Stimulated activated CD4-positive, alpha-beta T cell treated with anti-CD3 and anti-CD28 coated beads, Interleukin-4, amount 100 ng/mL, for 48 hours (primary cell): ENCODE measurements around the gene CTTNBP2.

ENCODE experiments used
- DNase-seq, 2 donors: peaks; one replicate each; pipeline ENCODE4 v3.0.0-alpha.2; 2020; ENCODE audit warnings: low read depth in 2 of 2

Gene CTTNBP2

DNA sequence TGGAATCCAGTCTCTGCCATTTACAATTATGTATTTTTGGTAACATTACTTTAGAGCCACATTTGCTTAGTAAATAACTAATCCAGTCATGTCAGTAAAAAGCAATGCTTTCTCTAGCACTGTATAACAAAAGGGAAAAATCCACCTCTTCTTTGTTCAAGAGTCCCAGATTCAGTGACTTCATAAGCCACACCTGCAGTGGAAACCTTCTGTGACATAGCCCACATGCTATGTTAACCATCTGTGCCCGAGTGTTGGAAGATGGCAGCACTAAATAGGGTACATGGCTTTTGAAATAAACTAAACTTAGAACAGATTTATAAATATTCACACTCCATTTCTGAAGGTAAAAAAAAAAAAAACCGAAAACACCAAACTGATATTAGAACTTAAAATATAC is 83.0 kb downstream of the CTTNBP2 start:
- no peak for DNase-seq

DNA sequence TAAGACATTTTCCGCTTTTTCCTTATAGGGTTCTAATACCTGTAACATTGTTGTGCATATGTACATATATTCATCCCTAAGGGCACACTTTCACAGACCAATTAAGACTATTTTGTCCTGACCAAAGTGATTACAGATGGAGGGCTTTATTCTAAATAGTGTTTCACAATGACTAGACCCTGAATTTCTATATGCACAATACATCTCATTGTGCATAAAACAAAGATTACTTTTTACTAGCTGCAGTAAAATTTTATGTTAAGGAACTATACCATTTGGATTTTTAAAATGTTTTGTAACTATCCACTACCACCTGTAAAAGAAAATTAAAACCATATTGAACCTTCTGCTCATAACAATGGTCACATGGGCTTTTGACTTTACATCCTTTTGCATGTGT is 87.8 kb downstream of the CTTNBP2 start:
- no peak for DNase-seq

DNA sequence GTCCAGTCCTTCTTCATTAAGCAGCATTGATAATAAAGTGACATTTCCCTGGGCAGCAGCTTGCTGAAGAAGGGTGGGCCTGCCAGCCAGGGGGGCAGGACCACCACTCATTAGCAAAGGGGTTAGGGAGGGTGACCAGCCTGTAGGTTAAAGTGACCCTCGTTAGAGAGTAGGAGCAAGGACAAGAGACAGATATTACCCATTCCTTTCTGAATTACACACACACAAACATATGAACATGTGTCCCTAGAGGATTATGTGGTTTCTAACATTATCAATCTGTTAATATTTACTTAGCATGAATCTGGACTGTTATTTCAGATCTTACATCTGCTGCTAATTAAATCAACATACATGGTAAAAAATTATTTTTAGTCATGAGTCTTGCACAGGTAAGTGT is 88.9 kb downstream of the CTTNBP2 start:
- no peak for DNase-seq

DNA sequence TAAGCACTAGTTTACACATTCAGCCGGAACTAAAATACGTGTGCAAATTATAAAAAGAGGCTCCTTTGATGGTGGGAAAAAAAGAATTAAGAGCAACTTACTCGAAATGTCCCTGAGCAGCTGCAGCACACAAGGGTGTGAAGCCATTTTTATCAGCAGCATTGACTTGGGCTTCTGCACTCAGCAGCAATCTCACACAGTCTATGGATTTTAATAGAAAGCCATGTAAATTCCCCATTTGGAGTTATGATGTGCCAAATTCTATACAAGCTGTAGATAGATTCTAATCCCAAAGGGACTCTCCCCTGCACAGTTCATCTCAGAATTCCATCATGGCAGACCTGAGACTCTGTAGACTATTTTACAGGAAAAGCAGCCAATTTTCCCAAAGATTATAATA is 90.5 kb downstream of the CTTNBP2 start:
- DNase-seq = no peak

DNA sequence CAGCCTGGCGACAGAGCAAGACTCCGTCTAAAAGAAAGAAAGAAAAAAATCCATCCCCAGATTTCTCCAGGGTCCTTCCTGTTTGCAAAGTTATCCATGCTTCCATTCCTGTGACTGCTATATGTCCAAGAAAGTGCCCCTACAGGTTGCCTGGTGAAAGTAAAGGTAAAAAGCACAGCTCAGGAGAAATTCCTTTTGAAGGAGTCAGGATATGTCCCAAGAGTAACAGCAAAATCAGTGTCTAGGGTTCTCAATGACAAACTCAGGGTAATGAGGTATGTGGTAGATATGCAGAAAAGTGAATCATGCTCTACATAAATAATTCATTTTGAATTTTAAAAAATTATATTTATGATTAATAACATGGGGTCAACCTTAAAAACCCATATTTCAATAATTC is 91.5 kb downstream of the CTTNBP2 start:
- DNase-seq = no peak

DNA sequence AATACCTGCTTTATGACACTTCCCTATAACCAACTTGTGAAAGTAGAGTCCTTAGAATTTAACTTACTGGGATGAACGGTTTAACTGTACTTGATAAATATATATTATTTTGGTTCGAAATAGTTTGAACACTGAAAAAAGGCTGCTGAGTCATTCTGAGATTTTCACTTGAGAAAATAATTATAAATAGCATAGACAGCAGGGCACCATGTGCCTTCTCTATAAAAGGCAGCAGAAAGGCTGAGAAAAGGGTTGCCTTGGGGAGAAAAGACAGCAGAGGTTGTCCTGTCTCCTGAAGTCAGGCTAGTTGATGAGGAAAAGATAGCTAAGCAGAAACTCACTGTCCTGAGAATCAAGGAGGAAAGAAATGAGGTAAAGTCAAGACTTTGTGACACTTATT is 92.4 kb downstream of the CTTNBP2 start:
- no peak for DNase-seq

DNA sequence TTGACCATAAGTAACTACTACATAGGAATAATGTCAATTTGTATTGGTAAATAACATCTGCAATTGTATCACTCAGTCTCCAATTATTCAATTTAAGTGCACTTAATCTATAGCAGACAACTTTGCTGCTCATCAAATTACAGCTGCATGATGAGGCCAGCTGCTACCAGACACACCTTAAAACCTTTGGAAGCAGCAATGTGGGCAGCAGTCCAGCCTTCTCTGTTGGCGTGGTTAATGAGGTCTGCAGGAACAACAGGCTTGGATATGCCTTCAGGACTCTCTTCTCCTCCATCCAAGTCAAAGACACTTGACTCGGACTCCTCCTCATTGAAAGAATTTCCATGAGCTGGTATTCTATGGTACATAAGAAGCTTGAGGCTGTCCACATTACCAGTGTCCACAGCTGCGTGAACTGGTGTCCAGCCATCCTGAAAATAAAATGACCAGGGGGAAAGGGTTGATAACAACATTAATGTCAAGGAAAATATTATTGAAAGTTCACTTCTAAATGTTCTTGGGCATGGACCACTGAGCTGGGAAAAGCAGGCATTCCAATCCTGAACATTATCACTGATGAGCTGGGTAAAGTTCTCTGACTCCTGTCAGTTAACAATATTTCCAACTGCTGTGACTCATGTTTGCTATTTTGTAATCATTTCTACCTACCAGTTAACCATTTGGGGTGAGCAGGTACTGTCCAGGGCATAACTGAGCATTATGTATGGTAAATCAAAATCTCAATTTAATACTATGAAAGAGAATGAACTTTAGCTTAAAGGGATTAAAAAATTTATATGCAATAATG is 95.7 kb downstream of the CTTNBP2 start:
- DNase-seq = no peak

DNA sequence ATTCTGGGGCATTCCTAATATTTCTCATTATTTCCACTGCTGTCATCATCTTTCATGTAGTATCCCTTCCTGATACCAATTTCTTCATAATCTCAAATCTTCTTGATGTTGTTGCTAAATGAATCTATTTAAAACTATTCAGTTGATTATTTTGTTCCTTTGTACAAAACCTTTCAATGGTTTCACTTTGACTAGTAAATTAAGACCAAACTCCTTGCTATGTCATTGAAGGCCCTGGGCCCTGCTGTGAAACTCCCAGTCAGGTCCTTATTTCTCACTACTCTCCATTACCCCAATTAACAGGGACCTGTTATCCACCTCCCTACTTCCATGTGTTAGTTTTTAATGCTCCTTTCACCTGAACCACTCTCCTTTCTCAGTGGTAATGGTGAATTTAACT is 97.0 kb downstream of the CTTNBP2 start:
- no peak for DNase-seq

DNA sequence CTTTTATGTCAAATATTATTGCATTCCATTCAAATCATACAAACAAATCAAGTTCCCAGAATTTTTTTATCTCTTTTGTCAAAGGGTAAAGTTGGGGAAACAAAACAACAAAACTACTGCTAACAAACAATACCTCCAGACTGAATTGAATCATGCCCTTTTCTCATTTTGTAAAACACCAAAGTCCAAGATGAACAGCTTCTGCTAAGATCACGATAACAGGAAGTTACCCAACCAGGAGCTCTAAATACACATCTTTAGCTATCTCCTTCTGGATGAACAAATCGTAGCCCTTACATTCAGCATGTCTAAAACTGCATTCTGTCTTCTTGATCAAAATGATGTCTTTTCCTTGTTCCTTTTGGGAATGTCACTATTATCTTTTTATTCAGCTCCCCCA is 97.4 kb downstream of the CTTNBP2 start:
- no peak for DNase-seq

DNA sequence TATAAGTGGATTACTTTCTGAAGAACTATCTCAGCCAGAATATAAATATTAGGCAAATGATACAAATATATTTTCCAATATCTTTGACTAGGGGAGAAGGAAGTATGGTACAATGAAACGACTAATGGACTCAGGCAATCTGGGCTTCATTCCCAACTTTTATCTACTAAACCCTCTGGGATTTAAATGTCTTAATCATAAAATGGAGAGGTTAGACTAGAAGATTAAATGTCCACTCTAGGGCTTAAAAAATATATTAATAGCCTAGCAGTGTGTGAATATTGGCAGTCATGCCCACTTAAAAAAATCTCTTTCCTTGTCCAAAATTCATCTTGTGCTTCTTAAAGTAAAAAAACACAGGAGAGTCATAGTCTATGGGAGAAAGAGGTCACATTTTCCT is 98.3 kb downstream of the CTTNBP2 start:
- no peak for DNase-seq

DNA sequence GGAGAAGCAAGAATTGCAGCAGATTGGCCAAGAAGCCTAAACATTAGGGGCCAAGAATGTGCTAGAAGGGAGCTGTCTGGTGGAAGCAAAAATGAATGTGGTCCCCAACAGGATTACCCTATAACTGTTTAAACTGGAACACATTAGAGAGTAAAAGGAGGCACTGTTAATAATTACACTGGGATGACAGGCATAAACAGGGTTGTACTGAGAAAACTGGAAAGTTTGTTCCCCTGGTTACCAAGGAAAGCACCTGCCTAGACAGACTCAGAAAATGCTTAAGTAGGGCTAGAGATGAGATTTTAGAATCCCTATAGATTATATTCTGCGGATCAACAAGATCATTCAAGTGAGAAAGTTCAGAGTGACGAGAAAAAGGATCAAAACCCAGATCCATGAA is 100.8 kb downstream of the CTTNBP2 start:
- no peak for DNase-seq

DNA sequence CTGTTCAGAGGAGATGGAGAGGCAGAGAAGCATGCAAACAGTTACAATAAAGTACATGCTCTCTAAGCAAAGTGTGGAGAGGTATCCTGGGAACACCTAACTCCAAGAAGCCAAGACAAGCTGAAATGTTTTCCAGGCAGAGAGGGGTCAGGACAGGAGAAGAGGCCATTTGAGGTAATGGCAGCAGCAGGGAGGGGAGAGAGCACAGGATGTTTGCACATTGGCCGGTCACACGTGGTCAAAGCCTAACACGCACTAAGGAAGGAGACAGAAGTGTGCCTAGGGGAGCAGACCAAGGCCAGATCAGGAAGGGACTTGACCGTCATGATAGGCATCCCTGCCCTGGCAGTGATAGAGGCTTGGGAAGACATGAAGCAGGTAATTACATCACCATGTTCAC is 101.5 kb downstream of the CTTNBP2 start:
- DNase-seq = no peak

DNA sequence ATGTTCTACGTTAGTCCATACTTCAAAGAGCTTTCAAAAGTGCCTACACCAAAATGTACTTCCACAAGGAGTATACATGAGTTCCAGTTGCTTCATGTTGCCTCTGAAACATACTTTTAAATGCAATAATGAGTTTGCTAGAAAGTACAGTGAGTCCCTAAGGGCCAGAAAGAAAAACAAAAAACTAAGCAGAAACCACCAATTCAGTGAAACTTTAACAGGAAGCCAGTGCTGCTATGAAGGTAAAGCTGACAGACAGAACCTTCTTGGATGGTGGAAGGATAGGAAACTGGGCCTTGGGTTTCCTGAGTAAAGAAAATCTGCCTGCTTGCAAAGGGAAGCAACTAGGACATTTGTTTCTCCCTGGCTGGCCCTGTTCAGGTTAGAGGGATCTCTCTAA is 104.2 kb downstream of the CTTNBP2 start:
- no peak for DNase-seq

DNA sequence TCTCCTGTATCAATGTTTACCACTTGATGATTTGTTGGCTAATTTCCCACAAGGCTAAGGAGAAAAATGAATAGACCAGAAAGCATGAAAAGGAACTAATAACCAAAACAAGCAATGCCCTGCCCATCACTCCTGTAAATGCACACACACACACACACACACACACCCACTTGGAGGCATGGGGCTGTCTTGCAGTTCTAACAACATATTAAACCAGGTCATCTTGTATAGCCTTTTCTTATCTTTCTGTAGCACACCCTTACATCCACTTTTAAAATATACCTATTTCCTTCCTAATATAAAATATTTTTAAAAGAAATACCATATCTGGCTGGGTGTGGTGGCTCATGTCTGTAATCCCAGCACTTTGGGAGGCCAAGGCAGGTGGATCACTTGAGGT is 105.3 kb downstream of the CTTNBP2 start:
- no peak for DNase-seq

DNA sequence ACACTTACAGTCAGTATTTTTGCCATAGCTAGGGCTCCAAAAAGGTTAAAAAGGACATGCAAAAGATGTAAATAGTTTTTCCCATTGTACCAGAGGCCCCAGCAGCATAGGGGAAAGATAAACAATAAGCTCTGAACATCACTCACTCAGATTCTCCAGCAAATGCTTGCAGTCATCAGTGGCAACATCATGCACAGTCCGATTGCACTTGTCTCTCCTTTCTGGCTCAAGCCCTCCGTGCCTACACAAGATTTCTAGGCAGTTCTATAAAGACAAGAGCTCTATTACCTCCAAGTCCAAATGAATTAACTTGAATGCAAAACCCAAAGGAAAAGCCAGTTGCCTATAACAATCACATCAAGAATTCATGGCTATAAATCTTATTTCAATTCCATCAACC is 106.3 kb downstream of the CTTNBP2 start:
- DNase-seq = no peak

DNA sequence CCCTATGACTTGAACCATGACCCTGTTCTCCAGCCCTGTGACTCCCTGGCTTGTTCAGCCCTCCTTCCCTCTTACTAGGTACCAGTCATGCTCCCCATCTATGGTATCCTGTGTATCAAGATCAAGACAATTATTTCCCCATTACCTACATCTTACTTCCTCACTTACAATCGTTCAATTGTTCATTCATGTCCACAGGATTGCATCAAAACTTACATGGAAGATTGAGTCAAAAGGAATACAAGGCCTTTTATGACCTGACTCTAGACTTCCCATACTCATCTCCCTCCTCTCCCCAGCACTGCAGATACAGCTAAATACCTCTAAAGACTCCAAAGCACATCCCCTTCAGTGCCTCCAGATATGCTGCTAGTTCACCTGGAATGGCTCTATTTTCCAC is 109.2 kb downstream of the CTTNBP2 start:
- DNase-seq = no peak

DNA sequence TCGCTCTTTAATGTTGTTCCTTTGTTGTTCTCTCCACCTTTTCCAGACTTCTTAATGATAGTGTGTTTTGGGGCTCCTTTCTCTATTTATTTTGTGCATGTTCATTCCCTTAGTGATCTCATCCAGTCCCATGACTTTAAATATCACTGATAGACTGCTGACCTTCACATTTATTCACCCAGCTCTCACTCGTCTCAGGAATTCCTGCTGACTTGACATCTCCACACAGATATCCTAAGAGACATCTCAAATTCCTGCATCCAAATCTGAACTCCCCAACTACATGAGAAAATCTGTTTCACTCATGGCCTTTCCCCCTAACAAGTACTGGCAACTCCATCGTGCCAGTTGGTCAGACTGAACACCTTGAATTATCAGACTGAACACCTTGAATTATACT is 111.2 kb downstream of the CTTNBP2 start:
- no peak for DNase-seq

DNA sequence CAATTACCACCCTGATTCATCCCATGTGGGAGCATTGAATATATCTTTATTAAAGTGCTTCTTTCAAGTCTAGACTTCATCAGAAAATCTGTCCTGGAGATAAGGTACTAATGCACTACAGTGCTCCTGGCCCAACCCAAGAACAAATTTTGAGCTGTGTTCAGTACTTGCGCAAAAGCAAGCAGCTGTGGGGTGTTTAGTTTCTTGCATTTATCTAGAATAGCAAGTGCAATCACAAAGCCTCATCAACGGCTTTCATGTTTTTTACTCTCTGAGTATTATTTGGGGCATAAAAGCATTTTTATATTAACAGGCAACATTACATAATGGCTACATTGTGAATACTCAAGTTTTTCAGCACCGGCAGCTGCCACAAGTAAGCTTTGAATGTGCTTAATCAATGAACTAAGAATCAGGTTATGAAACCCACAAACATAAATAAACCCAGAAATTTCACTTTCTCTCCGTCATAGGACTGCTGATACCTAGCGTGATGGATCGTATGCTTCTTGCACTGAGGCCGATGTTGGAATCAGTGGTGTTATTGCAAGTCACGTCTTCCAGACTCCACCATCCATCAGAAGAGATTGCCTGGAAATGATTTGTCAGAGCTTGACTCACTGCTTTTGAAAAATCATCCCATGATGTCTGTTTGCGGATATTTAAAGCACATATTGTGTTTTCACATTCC is 113.1 kb downstream of the CTTNBP2 start:
- no peak for DNase-seq

DNA sequence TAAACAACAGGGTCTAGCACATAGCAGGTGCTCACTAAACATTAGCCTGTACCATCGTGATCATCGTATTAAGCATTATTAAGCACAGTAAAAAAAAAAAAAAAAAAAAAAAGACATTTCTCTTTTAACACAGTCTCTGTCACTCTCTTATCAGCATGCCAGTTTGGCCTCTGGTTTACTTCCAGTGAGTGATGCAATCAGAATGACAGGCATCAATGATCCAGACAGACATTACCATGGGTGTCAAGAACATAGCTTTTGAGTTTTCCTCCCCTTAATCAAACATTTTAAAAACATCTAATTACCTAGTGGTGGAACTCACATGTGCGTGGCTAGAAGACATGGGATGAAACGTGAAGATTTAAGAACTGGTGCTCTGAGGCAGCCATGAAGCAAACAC is 115.8 kb downstream of the CTTNBP2 start:
- no peak for DNase-seq

DNA sequence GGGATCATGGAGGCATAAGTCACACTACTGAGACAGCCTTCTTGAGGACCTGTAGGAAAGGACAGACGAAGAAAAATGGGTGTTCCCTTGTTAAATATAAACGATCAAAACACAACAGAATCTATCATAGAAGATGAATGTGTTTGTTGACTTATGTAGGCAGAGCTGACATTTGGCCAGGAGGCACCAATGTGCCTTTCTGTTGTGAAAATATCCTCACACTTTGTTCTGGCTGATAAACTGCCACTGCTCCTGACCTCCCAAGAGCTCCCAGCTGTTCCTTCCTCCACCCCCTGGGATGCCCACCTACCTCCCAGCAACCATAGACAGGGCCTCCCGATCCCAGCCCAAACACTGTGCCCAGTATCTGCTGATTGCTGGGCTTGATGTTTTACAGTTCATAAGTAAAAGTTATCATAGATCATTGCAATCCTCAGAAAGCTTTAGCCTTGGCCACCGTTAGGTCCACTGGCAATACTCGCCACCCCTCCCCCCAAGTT is 116.6 kb downstream of the CTTNBP2 start:
- DNase-seq = no peak

DNA sequence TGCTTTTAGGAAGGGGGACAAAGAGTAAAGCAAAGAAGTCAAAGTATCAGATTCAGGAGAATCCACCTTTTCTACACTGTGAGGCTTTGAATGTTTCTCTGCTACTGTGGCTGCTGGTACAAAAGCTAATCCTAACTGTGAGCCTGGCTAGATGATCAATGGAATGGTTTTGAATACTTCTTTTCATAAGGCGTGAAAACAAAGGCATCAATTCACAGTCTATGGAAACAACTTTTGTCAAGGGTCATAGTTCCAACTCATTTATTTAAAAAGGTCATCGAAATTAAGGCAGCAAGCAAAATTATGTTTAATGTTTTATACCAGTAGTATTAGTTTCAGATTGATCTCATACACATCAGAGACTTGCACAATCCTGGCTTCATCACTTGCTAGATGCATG is 118.1 kb downstream of the CTTNBP2 start:
- DNase-seq = no peak

DNA sequence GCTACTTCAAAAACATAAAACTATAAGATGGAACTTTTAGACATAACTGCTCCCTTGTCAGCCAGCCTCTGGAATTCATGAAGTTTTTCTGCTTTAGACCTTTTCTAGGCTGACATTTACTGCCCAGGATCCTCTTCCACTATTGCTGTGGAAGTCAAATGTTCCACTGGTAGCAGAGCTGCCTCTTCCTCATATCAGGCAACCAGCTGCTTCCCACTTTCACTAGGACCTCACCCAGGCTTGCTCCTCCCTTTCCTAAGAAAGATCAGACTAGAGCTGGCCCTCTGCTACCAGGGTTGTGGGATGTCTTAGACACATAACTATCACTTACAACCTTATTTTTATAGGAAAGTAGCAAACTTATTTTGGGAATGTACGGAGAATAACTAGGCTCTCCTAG is 121.5 kb downstream of the CTTNBP2 start:
- DNase-seq = no peak
